NB4 (cell line): ENCODE results near the gene NTM.

ENCODE experiments used
- POLR2A ChIP-seq: IDR thresholded peaks from 2 replicates; pipeline ENCODE4 v1.6.1; 2011; ENCODE audit warnings: mild to moderate bottlenecking; ENCODE audit not compliant: insufficient read length; ENCODE audit errors: extremely low read depth
- TF ChIP-seq, protein P1 (sequence below): IDR thresholded peaks from one replicate; pipeline ENCODE4 v1.5.1; 2012; ENCODE audit warnings: low read depth, low read length
- TF ChIP-seq, protein P2 (sequence below): IDR thresholded peaks from 2 replicates; pipeline ENCODE4 v1.6.1; 2011; ENCODE audit warnings: low read depth, low read length

DNA sequence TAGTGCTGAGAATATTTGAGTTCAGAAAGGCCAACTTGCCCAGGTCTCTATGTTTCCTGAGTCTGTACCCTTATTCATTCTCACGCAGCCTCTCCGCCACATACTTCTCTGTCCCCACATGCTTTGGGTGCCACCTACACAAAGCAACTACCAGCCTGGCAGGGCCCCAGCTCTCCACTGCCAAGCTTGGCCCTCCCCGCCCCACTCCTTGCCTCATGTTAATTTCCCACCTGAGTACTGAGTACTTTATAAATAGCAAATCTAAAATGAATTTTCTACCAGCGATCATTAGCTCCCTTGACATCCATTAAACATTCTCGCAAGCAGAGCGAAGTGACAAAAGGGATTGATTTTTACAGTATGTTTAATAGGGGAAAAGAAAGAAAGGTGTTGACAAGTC, 20.8 kb downstream of the NTM start:
- TF ChIP-seq, protein P1, sequence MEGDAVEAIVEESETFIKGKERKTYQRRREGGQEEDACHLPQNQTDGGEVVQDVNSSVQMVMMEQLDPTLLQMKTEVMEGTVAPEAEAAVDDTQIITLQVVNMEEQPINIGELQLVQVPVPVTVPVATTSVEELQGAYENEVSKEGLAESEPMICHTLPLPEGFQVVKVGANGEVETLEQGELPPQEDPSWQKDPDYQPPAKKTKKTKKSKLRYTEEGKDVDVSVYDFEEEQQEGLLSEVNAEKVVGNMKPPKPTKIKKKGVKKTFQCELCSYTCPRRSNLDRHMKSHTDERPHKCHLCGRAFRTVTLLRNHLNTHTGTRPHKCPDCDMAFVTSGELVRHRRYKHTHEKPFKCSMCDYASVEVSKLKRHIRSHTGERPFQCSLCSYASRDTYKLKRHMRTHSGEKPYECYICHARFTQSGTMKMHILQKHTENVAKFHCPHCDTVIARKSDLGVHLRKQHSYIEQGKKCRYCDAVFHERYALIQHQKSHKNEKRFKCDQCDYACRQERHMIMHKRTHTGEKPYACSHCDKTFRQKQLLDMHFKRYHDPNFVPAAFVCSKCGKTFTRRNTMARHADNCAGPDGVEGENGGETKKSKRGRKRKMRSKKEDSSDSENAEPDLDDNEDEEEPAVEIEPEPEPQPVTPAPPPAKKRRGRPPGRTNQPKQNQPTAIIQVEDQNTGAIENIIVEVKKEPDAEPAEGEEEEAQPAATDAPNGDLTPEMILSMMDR, result no peak
- TF ChIP-seq POLR2A, result no peak
- TF ChIP-seq, protein P2, sequence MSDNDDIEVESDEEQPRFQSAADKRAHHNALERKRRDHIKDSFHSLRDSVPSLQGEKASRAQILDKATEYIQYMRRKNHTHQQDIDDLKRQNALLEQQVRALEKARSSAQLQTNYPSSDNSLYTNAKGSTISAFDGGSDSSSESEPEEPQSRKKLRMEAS, result no peak
